HG02852 (cell line): Measurements from ENCODE around the gene SLC12A7.
"Not testable (repeated sequence)": the region's sequence is repeated elsewhere in the genome, so short reads cannot be mapped to it uniquely, and the experiment has no call there.

Experiments
- ATAC-seq: cut with Tn5 transposase; IDR thresholded peaks from one replicate; pipeline ENCODE4 v1.9.1; 2021; ENCODE audit warnings: mild to moderate bottlenecking, moderate library complexity; ENCODE audit not compliant: unreplicated experiment

The SLC12A7 gene

DNA sequence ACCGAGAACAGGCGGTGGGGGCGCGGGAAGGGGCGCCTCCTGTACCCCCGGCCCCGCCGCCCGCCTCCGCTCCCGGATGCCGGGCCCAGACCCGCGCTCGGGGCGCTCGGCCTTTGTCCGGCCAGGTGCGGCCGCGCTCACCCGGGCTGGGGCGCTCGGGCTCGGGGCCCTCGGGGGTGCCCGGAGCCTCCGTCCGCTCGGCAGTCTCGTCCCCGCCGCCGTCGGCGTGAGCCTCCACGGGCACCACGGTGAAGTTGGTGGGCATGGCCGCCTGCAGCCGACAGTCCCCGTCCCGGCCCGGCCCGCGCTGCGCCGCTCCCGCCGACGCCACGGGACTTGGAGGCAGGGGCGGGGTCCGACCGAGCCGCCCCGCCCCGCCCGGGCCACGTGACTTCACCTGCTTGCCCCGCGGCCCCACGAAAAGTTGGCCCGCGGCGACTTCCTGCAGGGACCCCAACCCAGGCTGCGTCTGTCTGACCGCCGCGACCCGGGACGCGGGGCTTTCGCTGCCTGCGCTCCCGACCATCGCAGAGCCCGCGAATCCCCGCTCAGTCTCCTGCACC, at the start of gene SLC12A7:
Gene SLC12A7 (minus strand): TSS at position 337 of the 563 bp plus-strand sequence. CDS start 72 bp downstream, at position 265.
- ATAC-seq = peak; percentile 75

DNA sequence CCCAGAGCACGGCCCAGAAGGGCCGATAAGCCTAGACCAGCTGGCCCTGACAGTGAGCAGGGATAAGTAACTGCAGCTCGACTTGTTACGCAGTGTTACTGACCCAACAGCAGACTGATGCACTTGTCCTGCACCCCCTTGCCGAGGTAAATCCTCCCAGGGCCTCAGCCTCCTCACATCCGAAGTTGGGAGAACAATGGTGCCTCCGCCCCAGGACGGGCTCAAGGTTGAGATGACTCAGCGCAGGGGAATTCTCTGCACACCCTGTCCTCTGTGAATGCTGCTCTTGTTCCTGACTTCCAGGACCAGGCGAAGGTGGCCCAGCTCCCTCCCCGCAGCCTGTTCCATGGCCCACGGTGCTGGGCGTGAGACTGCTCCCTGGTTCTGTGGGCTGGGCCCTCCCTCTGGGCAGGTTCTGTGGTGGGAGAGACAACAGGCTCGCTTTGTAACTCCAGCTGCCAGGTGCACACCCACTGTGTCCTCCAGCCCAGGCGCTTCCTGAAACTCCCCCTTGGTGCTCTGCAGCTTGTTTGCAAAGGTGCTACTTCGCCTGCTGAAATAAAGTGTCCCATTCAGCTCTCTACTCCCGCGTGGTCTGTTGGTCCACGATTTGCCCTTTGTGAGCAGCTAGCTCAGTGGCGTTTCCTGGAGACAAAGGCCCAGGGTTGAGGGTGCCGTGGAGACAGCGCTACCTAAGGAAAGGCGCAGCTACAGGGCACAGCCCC, 49.4 kb upstream of the SLC12A7 start:
- ATAC-seq = no peak

DNA sequence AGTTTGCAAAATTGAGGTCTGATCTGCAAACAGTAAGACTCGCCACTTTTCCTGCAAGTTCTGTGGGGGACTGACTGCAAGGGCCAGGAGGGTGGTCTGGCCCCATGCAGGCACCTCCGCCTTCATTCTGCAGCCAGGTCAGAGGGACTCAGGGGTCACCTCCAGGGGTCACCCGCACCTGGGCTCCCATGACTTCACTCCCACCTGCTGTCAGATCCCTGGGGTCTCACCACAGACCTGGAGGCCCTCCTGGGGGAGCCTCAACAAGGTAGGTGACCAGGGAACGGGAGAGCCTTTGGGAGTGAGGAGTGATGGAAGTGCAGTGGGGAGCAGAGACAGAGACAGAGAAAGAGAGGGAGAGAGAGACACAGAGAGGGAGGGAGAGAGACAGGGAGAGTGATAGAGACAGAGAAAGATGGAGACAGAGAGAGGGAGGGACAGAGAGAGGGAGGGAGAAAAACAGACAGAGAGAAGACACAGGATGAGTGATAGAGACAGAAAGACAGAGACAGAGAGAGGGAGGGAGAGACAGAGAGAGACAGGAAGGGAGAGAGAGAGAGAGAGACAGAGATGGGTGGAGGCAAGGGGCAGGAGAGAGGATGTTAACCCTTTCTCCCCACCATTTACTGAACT, 48.0 kb upstream of the SLC12A7 start:
- ATAC-seq = no peak

DNA sequence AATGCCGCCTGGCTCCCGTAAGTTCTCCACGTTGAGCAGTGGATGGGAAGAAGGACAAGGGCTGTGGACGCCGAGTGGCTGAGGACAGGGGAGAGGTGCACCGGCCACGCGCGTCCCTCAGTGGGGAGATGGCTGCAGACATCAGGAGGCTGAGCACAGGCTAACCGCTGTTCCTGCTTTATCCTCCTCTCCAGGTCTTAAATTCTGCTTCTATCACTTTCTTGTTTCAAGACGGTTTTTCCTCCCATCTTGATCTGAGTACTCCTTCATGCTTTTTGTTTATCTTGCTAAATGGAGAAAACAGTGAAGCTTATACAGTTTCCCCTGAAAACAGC, 47.4 kb upstream of the SLC12A7 start:
- ATAC-seq = no peak

DNA sequence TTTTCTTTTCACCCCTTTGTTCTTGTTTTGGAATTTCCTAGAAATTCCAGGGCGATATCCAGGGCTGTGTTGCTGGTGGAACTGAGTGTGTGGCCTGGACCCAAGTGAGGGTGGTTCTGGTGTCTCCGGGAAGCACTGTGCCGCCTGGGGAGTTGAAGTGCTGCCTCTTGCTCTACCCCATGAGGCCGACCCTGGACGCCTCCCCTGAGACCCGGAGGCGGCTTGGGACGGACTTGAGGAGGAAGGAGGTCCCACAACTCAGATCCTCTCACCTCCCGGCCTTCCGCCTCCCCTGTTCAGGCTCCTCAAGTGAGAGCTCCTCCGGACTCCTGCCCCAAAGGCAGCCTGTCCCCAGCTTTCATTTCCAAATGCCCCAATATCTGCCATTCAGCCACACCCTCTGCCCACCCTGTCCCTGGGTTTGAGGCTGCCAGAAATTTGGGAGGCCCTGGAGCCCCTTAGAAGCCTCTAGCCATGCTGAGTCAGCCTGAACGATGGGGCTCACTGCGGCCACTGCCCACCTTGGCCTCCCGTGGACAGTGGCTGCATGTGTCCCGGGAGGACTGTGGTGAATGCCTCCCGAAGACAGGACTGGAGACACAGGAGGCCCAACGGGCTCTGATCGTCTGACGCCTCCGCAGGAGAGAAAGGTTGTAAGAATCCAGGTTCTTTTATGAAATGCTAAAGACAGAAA, 46.9 kb upstream of the SLC12A7 start:
- ATAC-seq = no peak

DNA sequence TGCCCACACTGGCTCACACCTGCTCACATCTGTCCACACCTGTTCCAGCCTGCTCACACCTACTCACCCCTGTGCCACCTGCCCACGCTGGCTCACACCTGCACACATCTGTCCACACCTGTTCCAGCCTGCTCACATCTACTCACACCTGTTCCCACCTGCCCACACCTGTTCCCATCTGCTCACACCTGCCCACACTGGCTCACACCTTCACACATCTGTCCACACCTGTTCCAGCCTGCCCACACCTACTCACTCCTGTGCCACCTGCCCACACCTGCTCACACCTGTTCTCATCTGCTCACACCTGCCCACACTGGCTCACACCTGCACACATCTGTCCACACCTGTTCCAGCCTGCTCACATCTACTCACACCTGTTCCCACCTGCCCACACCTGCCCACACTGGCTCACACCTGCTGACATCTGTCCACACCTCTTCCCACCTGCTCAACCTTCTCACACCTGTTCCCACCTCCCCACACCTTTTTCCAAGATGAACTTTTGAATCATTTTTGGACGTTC, 45.7 kb upstream of the SLC12A7 start:
- ATAC-seq = not testable (repeated sequence)

DNA sequence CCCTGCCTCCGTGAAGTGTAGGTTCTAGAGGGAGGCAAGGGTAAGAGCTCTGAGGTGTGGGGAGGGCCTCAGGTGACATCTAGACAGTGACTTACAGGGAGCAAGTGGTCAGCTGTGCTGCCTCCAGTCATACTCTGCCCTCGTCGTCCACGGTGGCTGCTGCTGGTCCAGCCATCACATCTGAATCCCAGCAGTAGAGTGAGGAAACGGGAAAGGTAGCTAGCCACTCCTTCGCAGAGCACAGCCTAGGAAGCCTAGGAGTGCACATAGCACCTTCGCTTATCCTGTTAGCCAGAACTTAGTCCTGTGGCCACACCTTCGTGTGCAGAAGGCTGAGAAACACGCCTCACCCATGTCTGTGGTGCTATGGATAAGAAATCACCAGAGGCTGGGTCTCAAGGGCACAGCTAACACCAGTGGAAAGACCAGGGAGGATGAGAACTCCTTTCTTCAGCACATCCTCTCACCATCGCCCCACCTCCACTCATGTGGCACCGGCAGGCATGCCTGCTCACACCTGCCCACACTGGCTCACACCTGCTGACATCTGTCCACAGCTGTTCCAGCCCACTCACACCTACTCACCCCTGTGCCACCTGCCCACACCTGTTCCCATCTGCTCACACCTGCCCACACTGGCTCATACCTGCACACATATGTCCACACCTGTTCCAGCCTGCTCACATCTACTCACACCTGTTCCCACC, 45.0 kb upstream of the SLC12A7 start:
- no peak for ATAC-seq

DNA sequence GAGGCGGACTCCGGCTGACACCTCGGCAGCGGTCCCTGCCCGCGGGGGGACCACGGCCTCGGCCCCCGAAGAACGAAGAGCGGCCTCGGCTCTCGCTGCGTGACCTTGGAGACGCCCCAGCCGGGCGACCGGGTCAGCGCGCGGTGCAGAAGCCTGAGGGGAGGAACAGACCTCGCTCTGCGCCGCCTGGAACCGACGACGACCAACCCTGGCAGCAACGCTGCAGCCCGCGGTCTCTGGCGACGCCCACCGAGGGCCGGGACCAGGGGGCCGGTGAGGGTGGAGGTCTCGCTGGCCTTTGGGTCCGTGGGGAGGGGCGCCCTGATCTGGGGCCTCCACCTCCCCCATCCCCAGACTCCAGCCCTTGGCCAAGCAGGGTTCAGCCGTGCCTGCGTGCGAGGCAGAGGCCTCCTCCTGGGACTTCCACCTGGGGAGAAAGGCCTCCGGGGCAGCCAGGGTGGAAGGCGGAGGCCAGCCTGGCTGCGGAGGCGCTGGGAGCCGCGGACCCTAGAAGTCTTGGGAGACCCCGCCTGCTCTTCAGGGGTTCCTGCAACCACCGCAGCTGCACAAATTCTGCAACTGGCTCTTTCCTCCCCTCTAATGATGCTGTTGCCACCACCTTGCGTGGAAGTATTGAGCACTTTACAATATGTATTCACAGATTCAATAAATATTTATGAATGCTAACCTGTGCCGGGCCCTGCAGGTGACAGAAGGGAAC, 44.3 kb upstream of the SLC12A7 start:
- no peak for ATAC-seq

DNA sequence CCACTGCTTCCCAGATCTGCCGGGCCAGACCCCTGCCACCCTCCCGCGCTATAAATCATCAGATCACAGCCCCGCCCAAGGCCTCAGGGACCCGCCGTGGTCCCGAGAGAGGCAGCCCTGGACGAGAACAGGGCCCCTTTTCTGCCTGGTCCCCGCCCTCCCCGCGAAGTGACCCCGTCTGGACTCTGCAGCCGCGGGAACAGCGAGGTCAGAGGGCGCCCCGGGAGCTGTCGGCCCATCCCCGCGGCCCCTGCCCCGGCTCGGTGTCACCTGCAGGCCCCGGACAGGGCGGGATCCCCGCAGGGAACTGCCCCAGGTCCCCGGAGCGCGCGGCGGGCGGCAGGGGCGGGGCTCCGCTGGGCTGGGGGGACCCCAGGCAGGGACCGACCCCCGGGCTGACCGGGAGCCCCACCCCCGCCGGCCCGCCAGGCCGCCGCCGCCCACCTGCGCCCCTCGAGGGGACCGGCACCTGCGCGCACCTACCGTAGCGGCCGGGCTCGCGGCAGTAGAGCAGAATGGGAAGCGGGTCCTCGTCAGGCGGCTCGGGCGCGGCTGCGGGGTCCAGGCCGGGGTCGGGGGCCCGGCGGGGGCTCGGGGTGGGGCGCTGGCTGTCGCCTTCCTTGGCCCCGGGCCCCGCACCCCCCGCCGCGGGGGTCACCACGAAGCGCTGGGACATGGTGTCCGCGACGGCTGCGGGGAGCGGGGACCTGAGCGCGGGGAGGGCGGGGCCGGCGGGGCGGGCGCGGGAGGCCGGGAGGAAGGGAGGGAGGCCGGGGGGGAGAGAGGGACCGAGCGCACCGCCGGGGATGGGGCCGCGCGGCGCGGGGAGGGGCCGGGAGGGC, 43.5 kb upstream of the SLC12A7 start:
- no peak for ATAC-seq

DNA sequence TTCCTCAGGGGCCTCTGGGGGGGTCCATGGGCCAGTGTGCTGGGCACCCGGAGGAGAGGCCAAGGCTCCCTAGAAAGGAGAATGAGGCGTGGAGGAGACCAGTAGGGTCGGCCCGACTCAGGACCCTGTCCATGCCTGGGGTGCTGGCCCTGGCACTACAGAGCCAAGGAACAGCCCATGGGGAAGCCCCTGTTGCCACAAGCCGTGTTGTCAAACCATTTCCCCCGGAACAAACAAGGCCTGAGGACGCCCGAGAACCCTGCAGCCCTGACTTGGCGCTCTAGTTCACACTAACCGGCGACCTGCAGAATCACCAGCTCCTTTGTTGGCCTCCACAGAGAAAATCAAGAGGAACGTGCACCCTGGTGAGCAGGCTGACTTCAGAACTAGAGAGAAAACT, 41.6 kb upstream of the SLC12A7 start:
- no peak for ATAC-seq

DNA sequence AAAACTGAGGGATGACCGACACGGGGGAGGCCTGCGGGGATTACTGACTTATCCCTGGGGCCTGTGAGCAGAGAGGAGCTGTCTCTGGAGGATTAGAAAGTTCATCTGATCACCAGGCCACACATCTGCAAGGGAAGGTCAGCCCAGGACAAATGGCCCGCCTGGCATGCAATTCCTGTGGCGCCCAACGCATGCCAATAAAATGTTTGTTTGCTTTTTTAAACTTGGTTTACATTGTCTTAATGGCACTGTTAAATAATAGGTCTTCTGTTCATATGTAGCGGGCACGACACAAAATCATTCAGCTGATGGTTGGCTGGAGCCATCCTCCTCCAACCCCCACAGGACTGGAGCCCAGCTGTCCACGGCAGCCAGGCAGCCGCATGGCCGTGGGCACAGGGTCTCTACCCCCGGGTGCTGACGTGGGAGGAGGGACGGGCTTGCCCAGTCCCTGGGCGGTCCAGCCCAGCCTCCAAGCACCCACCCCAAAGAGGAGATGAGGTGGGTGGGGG, 41.0 kb upstream of the SLC12A7 start:
- ATAC-seq = no peak

DNA sequence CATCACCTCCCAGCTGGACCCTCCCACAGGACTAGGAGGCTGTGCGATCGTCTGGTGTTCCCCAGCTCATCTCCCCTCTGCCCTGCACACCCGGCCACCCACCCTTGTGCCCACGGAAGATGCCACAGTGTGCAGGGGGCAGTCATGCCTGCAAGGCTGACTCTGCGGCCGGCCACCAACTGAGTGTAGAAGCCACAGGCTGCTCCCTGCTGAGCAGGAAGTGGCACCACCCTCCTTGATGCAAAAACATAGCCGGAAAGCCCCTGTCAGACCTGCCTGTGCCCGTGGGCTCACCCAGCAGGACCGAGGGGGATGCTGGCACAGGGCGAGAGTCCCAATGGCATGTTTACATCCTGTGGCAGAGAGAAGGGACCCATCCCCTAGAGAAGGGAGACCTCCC, 40.3 kb upstream of the SLC12A7 start:
- no peak for ATAC-seq

DNA sequence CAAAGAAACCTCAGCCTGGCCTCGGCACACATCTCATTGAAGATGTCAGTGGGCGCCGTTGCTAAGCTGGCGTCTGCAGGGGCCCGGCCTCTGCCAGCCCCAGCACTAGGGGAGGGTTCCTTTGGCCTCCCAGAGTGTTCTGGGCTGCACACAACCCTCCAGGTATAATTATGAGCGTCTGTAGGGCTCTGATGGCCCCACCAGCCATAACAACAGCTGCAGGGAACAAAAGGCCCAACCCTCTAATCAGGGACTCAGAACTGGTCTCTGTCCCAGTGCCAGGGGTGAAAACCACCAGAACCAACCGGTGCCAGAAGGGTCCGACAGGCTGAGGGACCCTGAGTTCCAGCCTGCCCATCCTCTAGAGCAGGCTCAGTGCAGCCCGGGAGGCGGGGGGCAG, 39.5 kb upstream of the SLC12A7 start:
- ATAC-seq = no peak

DNA sequence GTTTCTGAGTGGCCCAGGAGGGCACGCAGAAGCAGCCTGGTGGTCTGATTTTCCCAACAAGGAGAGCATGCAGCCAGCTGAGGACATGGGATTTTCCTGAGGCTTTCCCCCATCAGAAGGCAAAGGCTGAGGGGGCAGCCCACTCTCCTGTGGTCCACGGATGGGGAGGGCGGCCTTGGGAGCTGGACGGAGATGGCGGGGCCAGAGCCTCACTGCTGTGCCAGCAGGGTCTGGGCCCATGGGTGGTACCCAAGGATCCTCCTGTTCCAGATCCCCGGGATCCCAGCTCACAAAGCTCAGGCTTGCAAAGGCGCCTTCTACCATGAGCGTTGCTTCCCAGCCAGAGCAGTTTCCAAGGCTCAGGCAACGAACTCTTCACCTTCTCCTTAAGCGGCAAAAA, 39.0 kb upstream of the SLC12A7 start:
- no peak for ATAC-seq

DNA sequence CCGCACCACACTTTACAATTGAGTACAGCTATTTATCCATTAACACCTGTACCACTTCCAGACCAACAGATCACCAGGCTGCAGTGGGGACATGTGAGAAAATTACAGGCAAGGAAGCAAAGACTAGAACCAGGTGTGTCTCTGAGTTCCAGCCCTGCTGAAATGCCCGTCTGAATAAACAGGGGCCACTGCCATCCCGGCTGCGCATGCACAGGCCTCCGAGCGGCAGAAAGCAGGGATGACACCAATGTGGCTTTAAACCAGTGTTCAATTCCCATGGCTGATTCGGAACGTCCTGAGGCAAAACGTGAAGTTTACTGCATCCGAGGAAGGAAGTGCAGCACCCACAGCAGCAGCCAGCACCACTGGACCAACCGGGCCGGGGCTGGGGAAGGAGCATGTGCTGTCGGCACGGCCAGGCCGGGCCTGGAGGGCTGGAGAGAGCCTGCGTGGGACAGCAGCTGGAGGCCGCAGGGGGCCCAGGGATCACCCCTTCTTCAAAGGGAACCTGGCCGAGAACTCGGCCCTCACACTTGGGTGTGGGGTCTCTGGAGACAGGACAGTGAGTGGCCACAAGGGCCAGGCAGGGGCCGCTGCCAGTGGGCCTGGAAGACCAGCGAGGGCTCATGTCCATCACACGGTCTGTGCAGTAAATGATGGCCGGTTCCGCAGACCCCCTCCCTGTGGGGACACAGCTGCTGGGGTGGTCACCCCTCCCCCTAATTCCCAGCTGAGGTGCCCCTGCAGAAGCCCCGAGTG, 33.0 kb upstream of the SLC12A7 start:
- no peak for ATAC-seq

DNA sequence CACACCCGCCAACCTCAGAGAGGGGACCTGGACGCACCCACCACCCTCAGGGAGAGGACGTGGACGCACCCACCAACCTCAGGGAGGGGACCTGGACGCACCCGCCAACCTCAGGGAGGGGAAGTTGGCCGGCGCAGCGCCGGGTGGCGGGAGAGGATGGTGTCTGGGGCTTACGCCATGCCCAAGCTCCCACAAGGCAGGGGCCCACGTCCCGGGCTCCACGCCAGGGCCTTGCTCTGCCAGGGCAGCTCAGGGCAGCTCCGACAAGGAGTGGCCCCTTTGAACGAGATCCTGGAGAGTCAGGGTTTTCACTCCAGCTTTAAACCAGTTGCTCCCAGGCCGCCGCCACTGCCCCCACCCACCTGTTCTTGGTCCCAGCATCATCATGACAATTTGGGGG, 32.2 kb upstream of the SLC12A7 start:
- ATAC-seq = no peak

DNA sequence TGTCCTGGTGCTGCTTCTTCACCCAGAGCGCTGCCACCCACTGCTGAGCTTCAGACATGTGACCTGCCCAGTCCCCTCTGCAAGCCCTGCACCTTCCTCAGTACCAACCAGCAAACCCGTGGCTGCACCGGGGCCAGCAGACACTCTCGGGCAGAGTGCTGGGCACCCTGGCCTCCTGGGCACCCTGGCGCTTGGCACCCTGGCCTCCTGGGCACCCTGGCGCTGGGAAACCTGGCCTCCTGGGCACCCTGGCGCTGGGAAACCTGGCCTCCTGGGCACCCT, 31.7 kb upstream of the SLC12A7 start:
- no peak for ATAC-seq

DNA sequence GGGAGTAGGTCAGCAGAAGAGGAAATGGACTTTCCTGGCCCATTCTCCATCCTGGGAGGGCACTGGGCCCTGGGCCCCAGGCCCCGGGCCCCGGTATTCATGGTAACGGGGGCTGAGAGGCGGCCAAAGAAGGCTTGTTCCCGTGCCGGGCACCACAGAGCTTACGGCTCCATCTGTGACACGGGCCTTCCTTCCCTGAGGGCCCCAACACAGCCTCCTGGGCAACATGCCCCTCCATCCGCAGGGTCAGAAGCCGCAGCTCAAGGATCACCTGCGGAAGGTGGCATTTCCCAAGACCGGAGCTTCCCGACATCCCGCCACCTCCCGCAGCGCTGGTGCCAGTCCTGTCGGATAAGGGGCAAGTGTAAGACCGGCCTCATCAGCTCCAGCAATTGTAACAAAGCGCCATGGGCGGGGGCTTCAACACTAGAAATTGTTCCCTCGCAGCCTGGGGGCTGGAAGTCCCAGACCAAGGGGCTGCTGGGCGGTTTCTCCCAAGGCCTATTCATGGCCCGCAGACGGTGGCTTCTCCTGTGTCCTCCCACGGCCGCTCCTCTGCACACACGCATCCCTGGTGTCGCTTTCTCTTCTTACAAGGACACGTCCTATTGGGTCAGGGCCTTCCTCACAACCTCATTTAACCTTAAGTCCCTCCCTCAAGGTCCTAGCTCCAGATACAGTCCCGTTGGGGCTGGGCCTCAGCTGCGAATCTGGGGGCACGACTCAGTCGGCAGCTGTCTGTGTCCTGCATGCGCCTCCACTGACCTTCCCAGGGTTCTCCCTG, 31.2 kb upstream of the SLC12A7 start:
- ATAC-seq = no peak
